ENCODE data around the gene OBSCN.

The OBSCN gene

GRCh38 chr1:228377664-228378089 lies 169.8 kb downstream of the OBSCN start:
- Histone ChIP-seq H3K4me3 (ENCODE audit: low read depth in 1 of 2, low read length in 2 of 2) (no peak overlapping the region), H3K9me3 (ENCODE audit: low read length) (no peaks in the 10 kb centered on the region), H3K27ac (ENCODE audit: low read depth, low read length) (peak overlapping the region; percentile 52), H3K4me1 (ENCODE audit: insufficient read depth, low read length) (peaks cover 17% of the 10 kb centered on the region), H3K36me3 (ENCODE audit: insufficient read depth, low read length) (no peaks in the 10 kb centered on the region), H3K9ac (ENCODE audit: low read length) (no peak overlapping the region), H3K27me3 (ENCODE audit: control insufficient read depth in 1 of 2, insufficient read depth in 2 of 2, low read length in 2 of 2) (no peaks in the 10 kb centered on the region)

GRCh38 chr1:228378090-228378872 lies 170.4 kb downstream of the OBSCN start:
- Histone ChIP-seq H3K4me3 (ENCODE audit: low read depth in 1 of 2, low read length in 2 of 2) (peak overlapping the region; percentile 71 to 82), H3K36me3 (ENCODE audit: insufficient read depth, low read length) (no peaks in the 10 kb centered on the region), H3K27ac (ENCODE audit: low read depth, low read length) (peak overlapping the region; percentile 66), H3K9me3 (ENCODE audit: low read length) (no peaks in the 10 kb centered on the region), H3K9ac (ENCODE audit: low read length) (no peak overlapping the region), H3K4me1 (ENCODE audit: insufficient read depth, low read length) (peaks cover 17% of the 10 kb centered on the region), H3K27me3 (ENCODE audit: control insufficient read depth in 1 of 2, insufficient read depth in 2 of 2, low read length in 2 of 2) (no peaks in the 10 kb centered on the region)

- Histone ChIP-seq H3K27ac (ENCODE audit: low read depth, low read length) (peak overlapping the region; percentile 66), H3K27me3 (ENCODE audit: control insufficient read depth in 1 of 2, insufficient read depth in 2 of 2, low read length in 2 of 2) (no peaks in the 10 kb centered on the region), H3K36me3 (ENCODE audit: insufficient read depth, low read length) (no peaks in the 10 kb centered on the region), H3K4me3 (ENCODE audit: low read depth in 1 of 2, low read length in 2 of 2) (peak overlapping the region; percentile 71 to 82), H3K9me3 (ENCODE audit: low read length) (no peaks in the 10 kb centered on the region), H3K4me1 (ENCODE audit: insufficient read depth, low read length) (peaks cover 17% of the 10 kb centered on the region), H3K9ac (ENCODE audit: low read length) (no peak overlapping the region)
Measured at GRCh38 chr1:228378873-228379460, 171.1 kb downstream of the OBSCN start.

- H3K9me3 ChIP-seq (ENCODE audit: low read length) = no peaks in the 10 kb centered on the region
- H3K9ac ChIP-seq (ENCODE audit: low read length) = no peak overlapping the region
- no peaks in the 10 kb centered on the region for H3K36me3 ChIP-seq (ENCODE audit: insufficient read depth, low read length)
- no peak overlapping the region for H3K4me3 ChIP-seq (ENCODE audit: low read depth in 1 of 2, low read length in 2 of 2)
- peaks cover 14% of the 10 kb centered on the region for H3K4me1 ChIP-seq (ENCODE audit: insufficient read depth, low read length)
- H3K27ac ChIP-seq (ENCODE audit: low read depth, low read length) = no peak overlapping the region
- H3K27me3 ChIP-seq (ENCODE audit: control insufficient read depth in 1 of 2, insufficient read depth in 2 of 2, low read length in 2 of 2) = no peaks in the 10 kb centered on the region
Measured at GRCh38 chr1:228379666-228380065, 171.8 kb downstream of the OBSCN start.

- Histone ChIP-seq H3K4me3 (ENCODE audit: low read depth in 1 of 2, low read length in 2 of 2) (no peak overlapping the region), H3K9me3 (ENCODE audit: low read length) (no peaks in the 10 kb centered on the region), H3K27ac (ENCODE audit: low read depth, low read length) (no peak overlapping the region), H3K4me1 (ENCODE audit: insufficient read depth, low read length) (peaks cover 8% of the 10 kb centered on the region), H3K9ac (ENCODE audit: low read length) (no peak overlapping the region), H3K36me3 (ENCODE audit: insufficient read depth, low read length) (no peaks in the 10 kb centered on the region), H3K27me3 (ENCODE audit: control insufficient read depth in 1 of 2, insufficient read depth in 2 of 2, low read length in 2 of 2) (no peaks in the 10 kb centered on the region)
Measured at GRCh38 chr1:228381356-228381755, 173.5 kb downstream of the OBSCN start.

- Histone ChIP-seq H3K27ac (ENCODE audit: low read depth, low read length) (no peak overlapping the region), H3K9ac (ENCODE audit: low read length) (no peak overlapping the region), H3K27me3 (ENCODE audit: control insufficient read depth in 1 of 2, insufficient read depth in 2 of 2, low read length in 2 of 2) (no peaks in the 10 kb centered on the region), H3K4me3 (ENCODE audit: low read depth in 1 of 2, low read length in 2 of 2) (no peak overlapping the region), H3K9me3 (ENCODE audit: low read length) (no peaks in the 10 kb centered on the region), H3K36me3 (ENCODE audit: insufficient read depth, low read length) (no peaks in the 10 kb centered on the region), H3K4me1 (ENCODE audit: insufficient read depth, low read length) (peaks cover 8% of the 10 kb centered on the region)
Measured at GRCh38 chr1:228383773-228384172, 175.9 kb downstream of the OBSCN start.

GRCh38 chr1:228385232-228385631 lies 177.4 kb downstream of the OBSCN start:
- no peaks in the 10 kb centered on the region for H3K36me3 ChIP-seq (ENCODE audit: insufficient read depth, low read length)
- H3K27ac ChIP-seq (ENCODE audit: low read depth, low read length) = no peak overlapping the region
- H3K27me3 ChIP-seq (ENCODE audit: control insufficient read depth in 1 of 2, insufficient read depth in 2 of 2, low read length in 2 of 2) = no peaks in the 10 kb centered on the region
- H3K4me1 ChIP-seq (ENCODE audit: insufficient read depth, low read length) = no peaks in the 10 kb centered on the region
- H3K4me3 ChIP-seq (ENCODE audit: low read depth in 1 of 2, low read length in 2 of 2) = no peak overlapping the region
- no peak overlapping the region for H3K9ac ChIP-seq (ENCODE audit: low read length)
- no peaks in the 10 kb centered on the region for H3K9me3 ChIP-seq (ENCODE audit: low read length)

- Histone ChIP-seq H3K4me3 (ENCODE audit: low read depth in 1 of 2, low read length in 2 of 2) (no peak overlapping the region), H3K27me3 (ENCODE audit: control insufficient read depth in 1 of 2, insufficient read depth in 2 of 2, low read length in 2 of 2) (no peaks in the 10 kb centered on the region), H3K9me3 (ENCODE audit: low read length) (no peaks in the 10 kb centered on the region), H3K9ac (ENCODE audit: low read length) (no peak overlapping the region), H3K4me1 (ENCODE audit: insufficient read depth, low read length) (no peaks in the 10 kb centered on the region), H3K36me3 (ENCODE audit: insufficient read depth, low read length) (peaks cover 6% of the 10 kb centered on the region), H3K27ac (ENCODE audit: low read depth, low read length) (no peak overlapping the region)
Measured at GRCh38 chr1:228387321-228387720, 179.5 kb downstream of the OBSCN start.

GRCh38 chr1:228390649-228391048 lies 182.8 kb downstream of the OBSCN start:
- no peaks in the 10 kb centered on the region for H3K27me3 ChIP-seq (ENCODE audit: control insufficient read depth in 1 of 2, insufficient read depth in 2 of 2, low read length in 2 of 2)
- H3K36me3 ChIP-seq (ENCODE audit: insufficient read depth, low read length) = peaks cover 13% of the 10 kb centered on the region
- no peaks in the 10 kb centered on the region for H3K4me1 ChIP-seq (ENCODE audit: insufficient read depth, low read length)
- no peaks in the 10 kb centered on the region for H3K9me3 ChIP-seq (ENCODE audit: low read length)
- no peak overlapping the region for H3K9ac ChIP-seq (ENCODE audit: low read length)
- no peak overlapping the region for H3K27ac ChIP-seq (ENCODE audit: low read depth, low read length)
- no peak overlapping the region for H3K4me3 ChIP-seq (ENCODE audit: low read depth in 1 of 2, low read length in 2 of 2)

GRCh38 chr1:228391411-228392020 lies 183.7 kb downstream of the OBSCN start:
- no peak overlapping the region for H3K4me3 ChIP-seq (ENCODE audit: low read depth in 1 of 2, low read length in 2 of 2)
- no peaks in the 10 kb centered on the region for H3K9me3 ChIP-seq (ENCODE audit: low read length)
- peaks cover 21% of the 10 kb centered on the region for H3K36me3 ChIP-seq (ENCODE audit: insufficient read depth, low read length)
- H3K9ac ChIP-seq (ENCODE audit: low read length) = no peak overlapping the region
- no peak overlapping the region for H3K27ac ChIP-seq (ENCODE audit: low read depth, low read length)
- no peaks in the 10 kb centered on the region for H3K4me1 ChIP-seq (ENCODE audit: insufficient read depth, low read length)
- H3K27me3 ChIP-seq (ENCODE audit: control insufficient read depth in 1 of 2, insufficient read depth in 2 of 2, low read length in 2 of 2) = no peaks in the 10 kb centered on the region

- H3K4me1 ChIP-seq (ENCODE audit: insufficient read depth, low read length) = no peaks in the 10 kb centered on the region
- H3K27ac ChIP-seq (ENCODE audit: low read depth, low read length) = no peak overlapping the region
- H3K36me3 ChIP-seq (ENCODE audit: insufficient read depth, low read length) = peaks cover 26% of the 10 kb centered on the region
- H3K4me3 ChIP-seq (ENCODE audit: low read depth in 1 of 2, low read length in 2 of 2) = no peak overlapping the region
- H3K9ac ChIP-seq (ENCODE audit: low read length) = no peak overlapping the region
- no peaks in the 10 kb centered on the region for H3K9me3 ChIP-seq (ENCODE audit: low read length)
- H3K27me3 ChIP-seq (ENCODE audit: control insufficient read depth in 1 of 2, insufficient read depth in 2 of 2, low read length in 2 of 2) = no peaks in the 10 kb centered on the region
Measured at GRCh38 chr1:228392111-228392936, 184.5 kb downstream of the OBSCN start.

All from muscle layer of colon (tissue), 2 donors.